PC-3 (cell line): ENCODE measurements around the gene BBS5.

Experiments used
- CTCF ChIP-seq: fragments of 300-600 bp; sonication (generic); conservative IDR thresholded peaks from 2 replicates; pipeline ENCODE4 v1.5.1; 2017; ENCODE audit warnings: antibody characterized with exemption, low read depth, mild to moderate bottlenecking, low read length
- EZH2 ChIP-seq: fragments of 300-600 bp; sonication (generic); IDR thresholded peaks from one replicate; pipeline ENCODE4 v1.6.1; 2017; ENCODE audit warnings: antibody characterized with exemption, mild to moderate bottlenecking, low read length; ENCODE audit not compliant: unreplicated experiment
- EZH2phosphoT487 ChIP-seq: fragments of 300-600 bp; sonication (generic); IDR thresholded peaks from 2 replicates; pipeline ENCODE4 v1.6.1; 2018; ENCODE audit warnings: mild to moderate bottlenecking, antibody characterized with exemption, low read length, borderline replicate concordance

DNA sequence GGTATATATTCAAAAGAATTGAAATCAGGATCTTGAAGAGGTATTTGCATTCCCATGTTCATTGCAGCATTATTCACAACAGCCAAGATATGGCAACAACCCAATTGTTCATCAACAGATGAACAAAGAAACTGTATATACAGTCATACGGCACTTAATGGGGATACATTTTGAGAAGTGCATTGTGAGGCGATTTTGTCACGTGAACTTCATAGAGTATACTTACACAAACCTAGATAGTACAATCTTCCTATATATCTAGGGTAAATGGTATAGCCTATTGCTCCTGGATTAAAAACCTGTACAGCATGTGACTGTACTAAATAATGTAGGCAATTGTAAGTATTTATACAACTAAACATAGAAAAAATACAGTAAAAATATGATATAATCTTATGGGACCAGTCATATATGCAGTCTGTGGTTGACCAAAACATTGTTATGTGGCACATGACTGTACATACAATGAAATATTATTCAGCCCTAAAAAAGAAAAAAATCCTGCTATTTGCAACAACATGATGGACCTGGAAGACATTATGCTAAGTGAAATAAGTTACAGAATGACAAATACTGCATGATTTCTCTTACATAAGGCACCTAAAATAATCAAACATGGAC lies 9.2 kb upstream of the BBS5 start:
- TF ChIP-seq CTCF, result no peak
- no peak for TF ChIP-seq EZH2
- TF ChIP-seq EZH2phosphoT487, result no peak
